Nephron progenitor cell (in vitro differentiated cells): ENCODE data around the gene AFF1.
"Not testable (repeated sequence)": the region's sequence is repeated elsewhere in the genome, so short reads cannot be mapped to it uniquely, and the experiment has no call there.

Experiments
- DNase-seq: peaks from one replicate; pipeline ENCODE4 v3.0.0; 2021
- H3K27ac Mint-ChIP-seq: 2 replicates; pipeline ENCODE4 v1.8.0; 2021; ENCODE audit warnings: mild to moderate bottlenecking, moderate library complexity, mixed read lengths
- H3K27me3 Mint-ChIP-seq: 2 replicates; pipeline ENCODE4 v1.8.0; 2021; ENCODE audit warnings: mild to moderate bottlenecking, low read depth, mixed read lengths; ENCODE audit not compliant: poor library complexity
- H3K36me3 Mint-ChIP-seq: 2 replicates; pipeline ENCODE4 v1.8.0; 2021; ENCODE audit warnings: low read depth, mixed read lengths
- H3K4me1 Mint-ChIP-seq: 2 replicates; pipeline ENCODE4 v1.8.0; 2021; ENCODE audit warnings: mixed read lengths
- H3K4me3 Mint-ChIP-seq: 2 replicates; pipeline ENCODE4 v1.8.0; 2021; ENCODE audit warnings: mild to moderate bottlenecking, moderate library complexity, mixed read lengths
- H3K9me3 Mint-ChIP-seq: 2 replicates; pipeline ENCODE4 v1.8.0; 2021; ENCODE audit warnings: mild to moderate bottlenecking, moderate library complexity, mixed read lengths
- TF ChIP-seq, protein P1 (sequence below): fragments of 200-600 bp; sonication (generic); IDR thresholded peaks from 2 replicates; pipeline ENCODE4 v1.5.0; 2021; ENCODE audit warnings: antibody characterized with exemption

AFF1 gene

DNA sequence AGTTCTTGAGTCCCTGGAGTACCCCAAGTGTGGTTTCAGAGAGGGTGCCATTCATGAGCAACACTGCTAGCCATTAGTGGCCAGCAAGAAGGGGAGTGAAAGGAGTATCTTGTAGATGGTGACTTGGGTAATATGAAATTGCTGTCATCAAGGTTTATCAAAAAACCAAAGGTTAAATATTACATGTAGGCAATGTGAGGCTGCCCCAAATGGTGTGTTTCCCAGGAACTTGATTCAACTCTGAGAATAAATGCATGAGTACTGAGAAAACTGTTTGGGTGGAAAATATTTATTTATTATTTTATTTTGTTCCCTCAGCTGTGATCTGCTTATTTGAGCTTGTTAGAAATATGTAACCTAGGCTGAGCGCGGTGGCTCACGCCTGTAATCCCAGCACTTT is 55.7 kb downstream of the AFF1 start:
- no peak overlapping the region for H3K4me3 Mint-ChIP-seq
- peaks cover 4% of the 10 kb centered on the region for H3K27me3 Mint-ChIP-seq
- TF ChIP-seq, protein P1, sequence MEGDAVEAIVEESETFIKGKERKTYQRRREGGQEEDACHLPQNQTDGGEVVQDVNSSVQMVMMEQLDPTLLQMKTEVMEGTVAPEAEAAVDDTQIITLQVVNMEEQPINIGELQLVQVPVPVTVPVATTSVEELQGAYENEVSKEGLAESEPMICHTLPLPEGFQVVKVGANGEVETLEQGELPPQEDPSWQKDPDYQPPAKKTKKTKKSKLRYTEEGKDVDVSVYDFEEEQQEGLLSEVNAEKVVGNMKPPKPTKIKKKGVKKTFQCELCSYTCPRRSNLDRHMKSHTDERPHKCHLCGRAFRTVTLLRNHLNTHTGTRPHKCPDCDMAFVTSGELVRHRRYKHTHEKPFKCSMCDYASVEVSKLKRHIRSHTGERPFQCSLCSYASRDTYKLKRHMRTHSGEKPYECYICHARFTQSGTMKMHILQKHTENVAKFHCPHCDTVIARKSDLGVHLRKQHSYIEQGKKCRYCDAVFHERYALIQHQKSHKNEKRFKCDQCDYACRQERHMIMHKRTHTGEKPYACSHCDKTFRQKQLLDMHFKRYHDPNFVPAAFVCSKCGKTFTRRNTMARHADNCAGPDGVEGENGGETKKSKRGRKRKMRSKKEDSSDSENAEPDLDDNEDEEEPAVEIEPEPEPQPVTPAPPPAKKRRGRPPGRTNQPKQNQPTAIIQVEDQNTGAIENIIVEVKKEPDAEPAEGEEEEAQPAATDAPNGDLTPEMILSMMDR, result no peak
- DNase-seq, result no peak
- H3K4me1 Mint-ChIP-seq, result peaks cover 6% of the 10 kb centered on the region
- H3K9me3 Mint-ChIP-seq, result peaks cover 35% of the 10 kb centered on the region
- H3K27ac Mint-ChIP-seq, result peak overlapping the region; percentile 18
- H3K36me3 Mint-ChIP-seq, result peaks cover 59% of the 10 kb centered on the region

DNA sequence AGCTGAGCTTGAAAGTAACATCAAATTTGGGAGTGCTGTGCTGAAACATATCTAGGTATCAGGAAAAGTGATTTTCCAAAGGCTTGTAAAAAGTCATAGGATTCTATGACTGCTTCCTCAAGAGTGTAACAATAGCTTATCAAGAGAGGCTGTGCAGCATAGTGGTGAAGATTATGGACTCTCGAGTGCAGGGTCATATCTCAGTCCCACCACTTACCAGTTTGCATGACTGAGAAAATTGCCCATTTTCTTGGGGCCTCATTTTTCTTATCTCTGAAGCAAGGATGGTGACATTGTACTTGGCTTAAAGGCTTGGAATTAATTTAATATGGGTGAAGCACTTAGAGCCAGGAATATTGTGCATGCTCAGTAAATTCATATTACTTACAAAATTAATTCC is 57.2 kb downstream of the AFF1 start:
- peaks cover 39% of the 10 kb centered on the region for H3K9me3 Mint-ChIP-seq
- no peak overlapping the region for H3K4me3 Mint-ChIP-seq
- peaks cover 63% of the 10 kb centered on the region for H3K36me3 Mint-ChIP-seq
- peaks cover 10% of the 10 kb centered on the region for H3K4me1 Mint-ChIP-seq
- peaks cover 4% of the 10 kb centered on the region for H3K27me3 Mint-ChIP-seq
- H3K27ac Mint-ChIP-seq, result no peak overlapping the region
- TF ChIP-seq, protein P1, result no peak
- no peak for DNase-seq

DNA sequence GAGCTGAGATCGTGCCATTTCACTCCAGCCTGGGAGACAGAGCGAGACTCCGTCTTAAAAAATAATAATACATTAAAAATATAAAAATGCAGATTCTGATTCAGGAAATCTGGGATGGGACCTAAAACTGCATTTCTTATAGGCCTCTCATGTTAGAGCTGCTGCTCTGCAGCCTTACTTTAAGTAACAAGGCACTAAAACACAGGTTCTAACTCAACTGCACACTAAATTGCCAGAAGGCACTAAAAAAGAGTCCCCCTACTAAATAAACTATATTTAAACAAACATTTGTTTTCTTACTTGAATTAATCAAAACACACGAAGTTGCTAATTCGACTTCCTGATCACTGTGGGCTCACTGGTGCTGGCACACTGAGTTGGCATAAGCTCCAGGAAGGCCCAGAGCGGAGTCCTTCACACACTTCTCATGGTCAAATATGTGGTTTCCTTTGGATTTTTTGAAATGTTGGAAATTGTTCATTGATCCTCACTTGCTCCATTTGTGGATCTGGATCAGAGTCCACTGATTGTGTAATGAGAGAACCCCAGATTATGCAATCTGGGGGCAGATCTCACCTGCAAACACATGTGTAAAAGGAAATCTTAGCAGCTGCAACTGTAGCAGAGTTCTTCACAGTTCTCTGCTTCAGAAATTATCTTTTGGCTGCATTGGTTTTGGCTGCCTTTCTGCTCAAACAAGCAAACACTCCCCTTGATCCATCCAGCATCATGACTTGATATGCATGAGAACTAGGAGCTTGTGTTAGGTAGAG is 59.3 kb downstream of the AFF1 start:
- peaks cover 21% of the 10 kb centered on the region for H3K9me3 Mint-ChIP-seq
- H3K4me3 Mint-ChIP-seq, result no peak overlapping the region
- H3K27ac Mint-ChIP-seq, result peak overlapping the region; percentile 56
- peaks cover 4% of the 10 kb centered on the region for H3K27me3 Mint-ChIP-seq
- TF ChIP-seq, protein P1, result no peak
- peaks cover 46% of the 10 kb centered on the region for H3K36me3 Mint-ChIP-seq
- peaks cover 26% of the 10 kb centered on the region for H3K4me1 Mint-ChIP-seq
- DNase-seq, result no peak

DNA sequence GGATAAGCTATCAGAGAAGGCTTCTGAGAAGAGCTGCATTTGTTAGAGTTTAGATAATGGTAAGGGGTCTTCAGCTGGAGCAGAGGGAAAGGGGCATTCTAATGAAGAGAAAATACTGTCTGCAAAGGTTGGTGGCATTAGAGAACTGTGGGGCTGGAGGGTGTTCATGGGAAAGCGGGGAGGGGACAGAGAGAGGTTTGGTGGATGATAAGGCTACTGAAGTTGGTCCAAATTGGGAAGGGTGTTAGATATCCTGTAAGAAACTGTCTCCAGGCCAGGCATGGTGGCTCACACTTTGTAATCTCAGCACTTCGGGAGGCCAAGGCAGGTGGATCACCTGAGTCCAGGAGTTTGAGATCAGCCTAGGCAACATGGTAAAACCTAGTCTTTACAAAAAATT is 59.9 kb downstream of the AFF1 start:
- Mint-ChIP-seq H3K4me3 (no peak overlapping the region), H3K27ac (peak overlapping the region; percentile 56), H3K27me3 (peaks cover 4% of the 10 kb centered on the region), H3K9me3 (peaks cover 15% of the 10 kb centered on the region), H3K4me1 (peaks cover 32% of the 10 kb centered on the region), H3K36me3 (peaks cover 45% of the 10 kb centered on the region)
- DNase-seq, result no peak
- TF ChIP-seq, protein P1, result no peak

DNA sequence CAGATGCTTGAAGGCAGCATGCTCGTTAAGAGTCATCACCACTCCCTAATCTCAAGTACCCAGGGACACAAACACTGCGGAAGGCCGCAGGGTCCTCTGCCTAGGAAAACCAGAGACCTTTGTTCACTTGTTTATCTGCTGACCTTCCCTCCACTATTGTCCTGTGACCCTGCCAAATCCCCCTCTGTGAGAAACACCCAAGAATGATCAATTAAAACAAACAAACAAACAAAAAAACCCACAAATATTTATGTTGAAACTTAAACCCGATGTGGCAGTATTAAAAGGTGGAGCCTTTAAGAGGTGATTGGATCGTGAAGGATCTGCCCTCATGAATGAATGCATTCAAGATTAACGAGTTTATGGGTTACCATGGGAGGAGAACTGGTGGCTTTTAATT is 61.7 kb downstream of the AFF1 start:
- Mint-ChIP-seq H3K9me3 (peaks cover 14% of the 10 kb centered on the region), H3K36me3 (peaks cover 53% of the 10 kb centered on the region), H3K4me1 (peaks cover 48% of the 10 kb centered on the region), H3K27ac (peak overlapping the region; percentile 77)
- not testable (repeated sequence) for H3K4me3 Mint-ChIP-seq, DNase-seq, H3K27me3 Mint-ChIP-seq

DNA sequence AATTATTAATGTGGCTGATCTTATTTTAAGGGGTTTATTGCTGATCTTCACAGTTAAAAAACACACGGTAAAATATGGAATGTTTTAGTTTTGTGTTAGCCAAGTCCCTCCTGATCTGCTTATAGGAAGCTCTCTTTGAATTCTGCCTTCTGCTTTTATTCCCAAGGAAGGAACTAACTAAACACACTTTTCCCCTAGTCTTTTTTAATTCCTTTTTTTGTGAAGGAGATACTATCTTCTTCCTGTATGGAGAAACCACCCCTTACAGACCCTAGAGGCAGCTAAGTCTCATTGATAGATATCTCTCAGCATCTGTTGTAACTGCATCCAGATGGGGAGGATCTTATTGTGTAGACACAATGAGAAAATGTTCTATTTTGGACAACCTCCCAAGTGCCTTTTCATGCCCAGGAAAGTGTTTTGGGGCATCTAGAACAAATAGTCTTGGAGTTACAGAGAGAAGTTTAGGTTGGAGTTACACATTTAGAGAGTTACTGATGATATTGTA is 64.4 kb downstream of the AFF1 start:
- Mint-ChIP-seq H3K4me3 (no peak overlapping the region), H3K9me3 (peaks cover 13% of the 10 kb centered on the region), H3K27me3 (no peaks in the 10 kb centered on the region), H3K36me3 (peaks cover 46% of the 10 kb centered on the region), H3K4me1 (peaks cover 73% of the 10 kb centered on the region), H3K27ac (peak overlapping the region; percentile 33)
- TF ChIP-seq, protein P1, result no peak
- DNase-seq, result no peak
